ENCODE measurements around the gene SFXN3. TPM values are rescaled to one million over a fixed set of nuclear protein-coding genes. Genes with fewer than 3 reads are reported as not detected.

The SFXN3 gene
- total and polyA plus RNA-seq, 2 of the 13 experiments (the other 11 are each of a cell fraction or from before 2014, with no cell fraction given) = 16.8 to 71.5 TPM

GRCh38 chr10:100997360-100998182, 33.5 kb upstream of the SFXN3 start (continued):
- TF ChIP-seq, protein P1, sequence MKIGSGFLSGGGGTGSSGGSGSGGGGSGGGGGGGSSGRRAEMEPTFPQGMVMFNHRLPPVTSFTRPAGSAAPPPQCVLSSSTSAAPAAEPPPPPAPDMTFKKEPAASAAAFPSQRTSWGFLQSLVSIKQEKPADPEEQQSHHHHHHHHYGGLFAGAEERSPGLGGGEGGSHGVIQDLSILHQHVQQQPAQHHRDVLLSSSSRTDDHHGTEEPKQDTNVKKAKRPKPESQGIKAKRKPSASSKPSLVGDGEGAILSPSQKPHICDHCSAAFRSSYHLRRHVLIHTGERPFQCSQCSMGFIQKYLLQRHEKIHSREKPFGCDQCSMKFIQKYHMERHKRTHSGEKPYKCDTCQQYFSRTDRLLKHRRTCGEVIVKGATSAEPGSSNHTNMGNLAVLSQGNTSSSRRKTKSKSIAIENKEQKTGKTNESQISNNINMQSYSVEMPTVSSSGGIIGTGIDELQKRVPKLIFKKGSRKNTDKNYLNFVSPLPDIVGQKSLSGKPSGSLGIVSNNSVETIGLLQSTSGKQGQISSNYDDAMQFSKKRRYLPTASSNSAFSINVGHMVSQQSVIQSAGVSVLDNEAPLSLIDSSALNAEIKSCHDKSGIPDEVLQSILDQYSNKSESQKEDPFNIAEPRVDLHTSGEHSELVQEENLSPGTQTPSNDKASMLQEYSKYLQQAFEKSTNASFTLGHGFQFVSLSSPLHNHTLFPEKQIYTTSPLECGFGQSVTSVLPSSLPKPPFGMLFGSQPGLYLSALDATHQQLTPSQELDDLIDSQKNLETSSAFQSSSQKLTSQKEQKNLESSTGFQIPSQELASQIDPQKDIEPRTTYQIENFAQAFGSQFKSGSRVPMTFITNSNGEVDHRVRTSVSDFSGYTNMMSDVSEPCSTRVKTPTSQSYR (CRISPR knock-in tag; IDR thresholded peaks at IDR 0.05; ENCODE audit: borderline replicate concordance) = no peak
- TF ChIP-seq CSRNP2 (CRISPR knock-in tag; conservative IDR thresholded peaks at IDR 0.05; ENCODE audit: low read depth) = no peak
- peak; percentile 44 for TF ChIP-seq PHF20 (CRISPR knock-in tag; IDR thresholded peaks at IDR 0.05)
- TF ChIP-seq FOXK1 (CRISPR knock-in tag; IDR thresholded peaks at IDR 0.05; ENCODE audit: borderline replicate concordance, low read depth) = no peak; the same call in 1 of the 2 replicates
- TF ChIP-seq ZNF550 (CRISPR knock-in tag; IDR thresholded peaks at IDR 0.05; ENCODE audit: borderline replicate concordance) = no peak
- TF ChIP-seq, protein P2, sequence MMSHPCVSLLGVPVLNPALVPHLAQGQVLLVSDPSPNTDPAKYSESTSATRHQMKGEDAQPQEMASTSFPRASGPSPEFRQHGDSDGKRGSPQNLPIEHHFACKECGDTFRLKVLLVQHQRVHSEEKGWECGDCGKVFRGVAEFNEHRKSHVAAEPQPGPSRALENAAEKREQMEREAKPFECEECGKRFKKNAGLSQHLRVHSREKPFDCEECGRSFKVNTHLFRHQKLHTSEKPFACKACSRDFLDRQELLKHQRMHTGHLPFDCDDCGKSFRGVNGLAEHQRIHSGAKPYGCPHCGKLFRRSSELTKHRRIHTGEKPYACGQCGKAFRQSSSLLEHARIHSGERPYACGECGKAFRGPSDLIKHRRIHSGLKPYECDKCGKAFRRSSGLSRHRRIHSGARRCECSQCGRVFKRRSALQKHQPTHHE (CRISPR knock-in tag; IDR thresholded peaks at IDR 0.05; ENCODE audit: borderline replicate concordance) = no peak
- no peak for TF ChIP-seq PLRG1 (conservative IDR thresholded peaks at IDR 0.05)
- TF ChIP-seq, protein P3, sequence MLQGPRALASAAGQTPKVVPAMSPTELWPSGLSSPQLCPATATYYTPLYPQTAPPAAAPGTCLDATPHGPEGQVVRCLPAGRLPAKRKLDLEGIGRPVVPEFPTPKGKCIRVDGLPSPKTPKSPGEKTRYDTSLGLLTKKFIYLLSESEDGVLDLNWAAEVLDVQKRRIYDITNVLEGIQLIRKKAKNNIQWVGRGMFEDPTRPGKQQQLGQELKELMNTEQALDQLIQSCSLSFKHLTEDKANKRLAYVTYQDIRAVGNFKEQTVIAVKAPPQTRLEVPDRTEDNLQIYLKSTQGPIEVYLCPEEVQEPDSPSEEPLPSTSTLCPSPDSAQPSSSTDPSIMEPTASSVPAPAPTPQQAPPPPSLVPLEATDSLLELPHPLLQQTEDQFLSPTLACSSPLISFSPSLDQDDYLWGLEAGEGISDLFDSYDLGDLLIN (CRISPR knock-in tag; IDR thresholded peaks at IDR 0.05; ENCODE audit: borderline replicate concordance) = no peak
- no peak for TF ChIP-seq PBX2 (CRISPR knock-in tag; IDR thresholded peaks at IDR 0.05)
- no peak; the same call in none of the 2 replicates for TF ChIP-seq AKAP8 (CRISPR knock-in tag; IDR thresholded peaks at IDR 0.05)
- no peak for TF ChIP-seq ZNF589 (CRISPR knock-in tag; conservative IDR thresholded peaks at IDR 0.05)
- TF ChIP-seq TCF7L2 (IDR thresholded peaks at IDR 0.05; ENCODE audit: low read depth, low read length) = no peak
- TF ChIP-seq, protein P4, sequence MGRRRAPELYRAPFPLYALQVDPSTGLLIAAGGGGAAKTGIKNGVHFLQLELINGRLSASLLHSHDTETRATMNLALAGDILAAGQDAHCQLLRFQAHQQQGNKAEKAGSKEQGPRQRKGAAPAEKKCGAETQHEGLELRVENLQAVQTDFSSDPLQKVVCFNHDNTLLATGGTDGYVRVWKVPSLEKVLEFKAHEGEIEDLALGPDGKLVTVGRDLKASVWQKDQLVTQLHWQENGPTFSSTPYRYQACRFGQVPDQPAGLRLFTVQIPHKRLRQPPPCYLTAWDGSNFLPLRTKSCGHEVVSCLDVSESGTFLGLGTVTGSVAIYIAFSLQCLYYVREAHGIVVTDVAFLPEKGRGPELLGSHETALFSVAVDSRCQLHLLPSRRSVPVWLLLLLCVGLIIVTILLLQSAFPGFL (CRISPR knock-in tag; IDR thresholded peaks at IDR 0.05) = no peak
- TF ChIP-seq KDM4B (CRISPR knock-in tag; IDR thresholded peaks at IDR 0.05) = no peak
- TF ChIP-seq CHCHD3 (CRISPR knock-in tag; IDR thresholded peaks at IDR 0.05) = no peak
- peak; percentile 24; the same call in 1 of the 2 replicates for TF ChIP-seq JUND (CRISPR knock-in tag; IDR thresholded peaks at IDR 0.05)
- TF ChIP-seq, protein P5, sequence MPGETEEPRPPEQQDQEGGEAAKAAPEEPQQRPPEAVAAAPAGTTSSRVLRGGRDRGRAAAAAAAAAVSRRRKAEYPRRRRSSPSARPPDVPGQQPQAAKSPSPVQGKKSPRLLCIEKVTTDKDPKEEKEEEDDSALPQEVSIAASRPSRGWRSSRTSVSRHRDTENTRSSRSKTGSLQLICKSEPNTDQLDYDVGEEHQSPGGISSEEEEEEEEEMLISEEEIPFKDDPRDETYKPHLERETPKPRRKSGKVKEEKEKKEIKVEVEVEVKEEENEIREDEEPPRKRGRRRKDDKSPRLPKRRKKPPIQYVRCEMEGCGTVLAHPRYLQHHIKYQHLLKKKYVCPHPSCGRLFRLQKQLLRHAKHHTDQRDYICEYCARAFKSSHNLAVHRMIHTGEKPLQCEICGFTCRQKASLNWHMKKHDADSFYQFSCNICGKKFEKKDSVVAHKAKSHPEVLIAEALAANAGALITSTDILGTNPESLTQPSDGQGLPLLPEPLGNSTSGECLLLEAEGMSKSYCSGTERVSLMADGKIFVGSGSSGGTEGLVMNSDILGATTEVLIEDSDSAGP (CRISPR knock-in tag; IDR thresholded peaks at IDR 0.05; ENCODE audit: borderline replicate concordance) = peak; percentile 39; the same call in 1 of the 2 replicates
